GM12873 (cell line): ENCODE measurements around the gene ZNF599.

Experiments used
- TF ChIP-seq, protein P1 (sequence below): IDR thresholded peaks from 2 replicates; pipeline ENCODE4 v1.5.1; 2012; ENCODE audit warnings: low read depth, mild to moderate bottlenecking, moderate library complexity, low read length, control low read depth; ENCODE audit not compliant: insufficient read depth; ENCODE audit errors: missing control alignments

The ZNF599 gene

DNA sequence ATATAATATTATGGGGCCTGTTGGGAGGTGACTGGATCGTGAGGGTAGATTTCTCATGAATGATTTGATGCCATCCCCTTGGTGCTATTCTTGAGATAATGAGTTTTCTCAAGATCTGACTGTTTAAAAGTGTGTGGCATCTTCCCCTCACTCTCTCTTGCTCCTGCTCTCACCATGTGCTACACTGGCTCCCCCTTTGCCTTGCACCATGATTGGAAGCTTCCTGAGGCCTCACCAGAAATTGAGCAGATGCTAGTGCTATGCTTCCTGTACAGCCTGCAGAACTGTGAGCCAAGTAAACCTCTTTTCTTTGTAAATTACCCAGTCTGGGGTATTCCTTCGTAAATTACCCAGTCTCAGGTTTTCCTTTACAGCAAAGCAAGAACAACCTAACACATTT is 1.8 kb upstream of the ZNF599 start:
- TF ChIP-seq, protein P1, sequence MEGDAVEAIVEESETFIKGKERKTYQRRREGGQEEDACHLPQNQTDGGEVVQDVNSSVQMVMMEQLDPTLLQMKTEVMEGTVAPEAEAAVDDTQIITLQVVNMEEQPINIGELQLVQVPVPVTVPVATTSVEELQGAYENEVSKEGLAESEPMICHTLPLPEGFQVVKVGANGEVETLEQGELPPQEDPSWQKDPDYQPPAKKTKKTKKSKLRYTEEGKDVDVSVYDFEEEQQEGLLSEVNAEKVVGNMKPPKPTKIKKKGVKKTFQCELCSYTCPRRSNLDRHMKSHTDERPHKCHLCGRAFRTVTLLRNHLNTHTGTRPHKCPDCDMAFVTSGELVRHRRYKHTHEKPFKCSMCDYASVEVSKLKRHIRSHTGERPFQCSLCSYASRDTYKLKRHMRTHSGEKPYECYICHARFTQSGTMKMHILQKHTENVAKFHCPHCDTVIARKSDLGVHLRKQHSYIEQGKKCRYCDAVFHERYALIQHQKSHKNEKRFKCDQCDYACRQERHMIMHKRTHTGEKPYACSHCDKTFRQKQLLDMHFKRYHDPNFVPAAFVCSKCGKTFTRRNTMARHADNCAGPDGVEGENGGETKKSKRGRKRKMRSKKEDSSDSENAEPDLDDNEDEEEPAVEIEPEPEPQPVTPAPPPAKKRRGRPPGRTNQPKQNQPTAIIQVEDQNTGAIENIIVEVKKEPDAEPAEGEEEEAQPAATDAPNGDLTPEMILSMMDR: no peak

DNA sequence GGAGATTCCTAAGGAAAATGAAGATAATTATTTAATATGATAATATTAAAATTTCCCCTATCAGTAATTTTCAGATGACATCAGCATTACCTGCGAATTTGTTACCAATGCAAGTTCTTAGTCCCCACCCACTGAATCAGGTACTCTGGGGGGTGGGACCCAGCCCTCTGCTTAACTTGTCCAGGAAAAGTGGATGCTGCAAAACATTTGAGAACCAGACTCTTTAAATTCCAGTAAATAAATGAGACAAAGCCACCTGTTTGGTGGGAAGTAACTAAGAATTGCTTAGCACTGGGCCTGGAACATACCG is 495 bp upstream of the ZNF599 start:
- TF ChIP-seq, protein P1: no peak

DNA sequence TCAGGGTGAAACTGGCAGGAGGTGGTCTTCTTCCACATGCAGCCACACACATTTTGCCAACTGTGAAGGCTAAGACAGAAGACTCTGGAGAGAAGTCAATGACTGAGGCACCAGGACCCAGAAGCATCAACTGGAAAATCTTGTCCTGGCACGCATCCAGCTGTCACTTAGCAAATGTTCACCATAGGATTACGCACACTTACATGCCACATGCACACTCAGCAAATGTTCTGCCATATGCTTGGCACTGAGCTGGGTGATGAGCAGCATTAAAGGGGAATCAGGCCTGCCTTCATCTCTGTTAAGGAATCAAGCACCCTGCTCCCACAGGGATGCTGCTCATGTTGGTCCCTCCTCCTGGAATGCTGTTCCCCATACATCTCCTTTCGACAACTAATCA is 5.1 kb downstream of the ZNF599 start:
- TF ChIP-seq, protein P1: no peak

DNA sequence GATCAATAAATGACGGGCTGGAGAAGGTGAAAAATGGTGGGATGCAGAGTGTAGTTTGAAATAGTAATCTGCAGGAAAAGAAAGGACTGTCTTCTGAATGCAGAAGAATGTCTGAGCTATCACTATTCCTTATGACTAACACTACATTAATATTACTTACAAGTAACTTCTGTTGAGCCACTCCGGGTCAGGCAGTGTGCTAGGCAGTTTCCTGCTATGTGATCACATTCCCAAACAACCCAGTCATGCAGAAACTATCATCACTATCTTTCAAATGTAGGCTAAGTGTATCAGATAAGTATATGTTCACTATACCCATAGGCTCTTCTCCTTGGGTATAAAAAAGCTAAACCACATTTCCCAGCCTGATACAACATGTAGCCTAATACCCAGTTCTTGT is 6.6 kb downstream of the ZNF599 start:
- TF ChIP-seq, protein P1: no peak

DNA sequence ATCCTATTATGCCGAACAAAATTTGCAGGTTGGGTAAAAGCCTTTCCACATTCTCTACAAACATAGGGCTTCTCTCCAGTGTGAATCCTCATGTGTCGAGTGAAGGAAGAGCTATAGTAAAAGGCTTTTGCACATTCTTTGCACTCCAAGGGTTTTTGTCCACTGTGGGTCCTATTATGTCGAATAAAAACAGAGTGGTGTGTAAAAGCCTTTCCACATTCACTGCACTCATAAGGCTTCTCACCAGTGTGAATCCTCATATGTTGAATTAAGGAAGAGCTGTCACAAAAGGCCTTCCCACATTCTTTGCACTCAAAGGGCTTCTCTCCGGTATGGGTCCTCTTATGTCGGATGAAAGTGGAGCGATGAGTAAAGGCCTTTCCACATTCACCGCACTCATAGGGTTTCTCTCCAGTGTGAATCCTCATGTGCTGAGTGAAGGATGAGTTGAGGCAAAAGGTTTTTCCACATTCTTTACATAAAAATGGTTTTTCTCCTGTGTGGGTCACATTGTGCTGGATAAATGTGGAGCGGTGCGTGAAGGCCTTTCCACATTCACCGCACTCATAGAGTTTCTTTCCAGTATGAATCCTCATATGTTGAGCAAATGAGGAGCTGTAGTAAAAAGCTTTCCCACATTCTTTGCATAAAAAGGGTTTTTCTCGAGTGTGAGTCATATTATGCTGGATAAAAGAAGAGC is 13.6 kb downstream of the ZNF599 start:
- TF ChIP-seq, protein P1: no peak

DNA sequence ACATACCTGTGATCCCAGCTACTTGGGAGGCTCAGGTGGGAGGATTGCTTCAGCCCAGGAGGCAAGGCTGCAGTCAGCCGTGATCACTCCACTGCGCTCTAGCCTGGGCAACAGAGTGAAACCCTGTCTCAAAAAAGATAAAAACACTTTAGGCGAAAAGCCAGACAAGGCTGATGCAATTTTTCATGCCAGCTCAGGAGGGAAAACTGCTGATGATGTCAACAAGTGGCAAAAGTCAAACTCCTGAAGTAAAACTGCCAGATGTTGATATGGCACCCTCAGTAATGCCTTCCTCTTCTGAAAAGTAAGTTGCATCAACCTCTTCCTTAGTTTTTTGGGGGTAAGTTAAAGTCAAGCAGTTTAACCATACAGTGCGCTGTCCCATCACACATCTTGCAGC is 15.6 kb downstream of the ZNF599 start:
- TF ChIP-seq, protein P1: no peak

DNA sequence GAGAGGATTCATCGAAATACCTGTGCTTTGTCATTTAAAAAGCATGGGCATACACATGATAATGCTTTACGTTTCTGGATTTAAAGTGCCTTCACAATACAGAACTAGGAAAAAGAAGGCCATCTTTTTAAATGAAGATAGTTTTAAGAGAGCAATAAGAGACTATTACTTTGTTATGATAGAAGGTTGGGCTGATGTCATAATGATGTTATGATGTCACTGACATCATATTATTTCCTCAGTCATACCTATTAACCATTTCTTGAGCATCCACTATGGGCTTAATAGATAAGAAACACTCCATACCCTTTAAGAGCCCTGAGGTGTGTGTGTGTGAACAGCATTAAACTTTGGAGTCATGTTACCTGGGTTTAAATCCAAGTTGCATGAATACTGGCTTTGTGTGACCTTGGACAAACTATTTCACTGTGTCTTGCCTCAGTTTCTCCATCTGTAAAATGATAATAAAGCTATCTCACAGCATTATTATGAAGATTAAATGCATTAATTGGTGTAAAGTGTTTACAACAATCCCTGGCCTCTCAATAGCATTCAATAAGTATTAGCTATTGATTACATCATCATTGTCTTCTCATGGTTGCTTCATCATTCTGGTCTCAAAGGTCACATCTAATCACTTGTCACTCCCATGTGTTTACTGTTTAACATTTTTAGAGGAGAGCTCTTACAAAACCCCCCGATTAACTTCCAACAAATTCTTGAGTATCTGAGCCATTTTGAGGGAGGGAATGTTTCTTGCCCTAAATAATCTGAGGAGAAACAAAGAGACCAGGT is 27.9 kb downstream of the ZNF599 start:
- TF ChIP-seq, protein P1: no peak
